ENCODE results near the gene RAMACL. TPM values are rescaled to one million over a fixed set of nuclear protein-coding genes. Genes with fewer than 3 reads are reported as not detected.

RAMACL gene
- 0.72 and 0.97 TPM in 2 replicates for total RNA-seq

GRCh38 chr6:166586424-166587156 lies at the start of gene RAMACL:
Gene RAMACL, minus strand, starts transcription at chr6:166586678. Its CDS starts 201 bp downstream, at chr6:166586477.

GRCh38 chr6:166627033-166627874 lies 40.8 kb upstream of the RAMACL start, which contains the start of gene RPS6KA2:
Gene RPS6KA2, minus strand, starts transcription at chr6:166627251. Its CDS starts 232 bp downstream, at chr6:166627019.

Other genes with a start within 250 kb of the RAMACL start
- gene SFT2D1, start 244.1 kb downstream of the RAMACL start, total RNA-seq, result 56.4 and 63.7 TPM in 2 replicates
- gene MPC1, start 203.7 kb downstream of the RAMACL start, total RNA-seq, result 28.5 and 33.5 TPM in 2 replicates
- 218 and 245 TPM in 2 replicates for gene RPS6KA2, start 40.6 kb upstream of the RAMACL start, total RNA-seq

All from cardiac atrium fibroblast (primary cell).